GM18951 (cell line): ENCODE results near the gene CHTF18.

Experiments used
- POLR2A ChIP-seq: IDR thresholded peaks from 4 replicates; pipeline ENCODE4 v1.6.1; 2011; ENCODE audit warnings: mild to moderate bottlenecking; ENCODE audit not compliant: insufficient read length, insufficient read depth; ENCODE audit errors: extremely low read depth
- in situ Hi-C: fragments of 300-500 bp; cut with MboI; formaldehyde crosslinking; loops from one replicate; pipeline ENCODE4 v1.12.0; 2022; ENCODE audit warnings: low sequenced_read_pairs, mixed read lengths, inconsistent platforms; ENCODE audit not compliant: unreplicated experiment

CHTF18 gene

GRCh38 chr16:832652-833336 lies 44.4 kb downstream of the CHTF18 start:
- TF ChIP-seq POLR2A, result no peak
- in situ Hi-C loops, result loop anchor here (25.0 kb wide), 1 partner anchor 230 kb away; the partner anchor contains the start of gene SSTR5

- in situ Hi-C loops, result loop anchor here (25.0 kb wide), 1 partner anchor 229 kb away; the partner anchor contains the start of gene SSTR5
- TF ChIP-seq POLR2A, result no peak
Observed at GRCh38 chr16:833411-833810, 45.0 kb downstream of the CHTF18 start.

- no peak for TF ChIP-seq POLR2A
- in situ Hi-C loops, result loop anchor here (25.0 kb wide), 1 partner anchor 227 kb away; the partner anchor contains the start of gene SSTR5
Observed at GRCh38 chr16:835373-835772, 47.0 kb downstream of the CHTF18 start.

- no peak for TF ChIP-seq POLR2A
- in situ Hi-C loops, result loop anchor here (25.0 kb wide), 1 partner anchor 226 kb away; the partner anchor contains the start of gene SSTR5
Observed at GRCh38 chr16:836221-836620, 47.8 kb downstream of the CHTF18 start.

- in situ Hi-C loops, result loop anchor here (25.0 kb wide), 1 partner anchor 225 kb away; the partner anchor contains the start of gene SSTR5
Observed at GRCh38 chr16:836822-837221, 48.4 kb downstream of the CHTF18 start.

GRCh38 chr16:838741-839140 lies 50.3 kb downstream of the CHTF18 start:
- TF ChIP-seq POLR2A, result no peak

GRCh38 chr16:839643-840408 lies 51.4 kb downstream of the CHTF18 start:
- in situ Hi-C loops, result loop anchor here (25.0 kb wide), 1 partner anchor 222 kb away; the partner anchor contains the start of gene SSTR5

More at GRCh38 chr16:838741-839140, 50.3 kb downstream of the CHTF18 start:
- in situ Hi-C loops, result loop anchor here (25.0 kb wide), 1 partner anchor 224 kb away; the partner anchor contains the start of gene SSTR5

GRCh38 chr16:840561-841454 lies 52.4 kb downstream of the CHTF18 start:
- TF ChIP-seq POLR2A, result no peak
- in situ Hi-C loops, result loop anchor here (25.0 kb wide), 1 partner anchor 221 kb away; the partner anchor contains the start of gene SSTR5

More at GRCh38 chr16:839643-840408, 51.4 kb downstream of the CHTF18 start:
- no peak for TF ChIP-seq POLR2A

GRCh38 chr16:841455-842060 lies 53.1 kb downstream of the CHTF18 start:
- TF ChIP-seq POLR2A, result no peak
- in situ Hi-C loops, result loop anchor here (25.0 kb wide), 1 partner anchor 221 kb away; the partner anchor contains the start of gene SSTR5

GRCh38 chr16:842061-842476 lies 53.6 kb downstream of the CHTF18 start:
- in situ Hi-C loops, result loop anchor here (25.0 kb wide), 1 partner anchor 220 kb away; the partner anchor contains the start of gene SSTR5
- TF ChIP-seq POLR2A, result no peak

GRCh38 chr16:842711-843560 lies 54.5 kb downstream of the CHTF18 start:
- TF ChIP-seq POLR2A, result no peak
- in situ Hi-C loops, result loop anchor here (25.0 kb wide), 1 partner anchor 219 kb away; the partner anchor contains the start of gene SSTR5

- TF ChIP-seq POLR2A, result no peak
- in situ Hi-C loops, result loop anchor here (25.0 kb wide), 1 partner anchor 219 kb away; the partner anchor contains the start of gene SSTR5
Observed at GRCh38 chr16:843771-844170, 55.4 kb downstream of the CHTF18 start.
